GM18519 (cell line): ENCODE measurements around the gene TMEM240.
"Not testable (repeated sequence)": the region's sequence is repeated elsewhere in the genome, so short reads cannot be mapped to it uniquely, and the experiment has no call there.

ENCODE experiments used
- ATAC-seq: cut with Tn5 transposase; IDR thresholded peaks from one replicate; pipeline ENCODE4 v1.9.1; 2021; ENCODE audit warnings: mild to moderate bottlenecking, moderate library complexity; ENCODE audit not compliant: unreplicated experiment, low FRiP score

Gene TMEM240

GRCh38 chr1:1558591-1558990 is 18.2 kb upstream of the TMEM240 start:
- no peak for ATAC-seq

GRCh38 chr1:1557688-1558087 is 17.3 kb upstream of the TMEM240 start:
- ATAC-seq, result not testable (repeated sequence)

GRCh38 chr1:1556961-1557360 is 16.5 kb upstream of the TMEM240 start:
- ATAC-seq, result not testable (repeated sequence)

- ATAC-seq, result no peak
These were observed 16.1 kb upstream of the TMEM240 start for GRCh38 chr1:1556505-1556904.

- ATAC-seq, result no peak
These were observed 14.8 kb upstream of the TMEM240 start for GRCh38 chr1:1554926-1555915.

- ATAC-seq, result no peak
These were observed 14.1 kb upstream of the TMEM240 start for GRCh38 chr1:1554550-1554925.

GRCh38 chr1:1553821-1554494 is 13.5 kb upstream of the TMEM240 start:
- no peak for ATAC-seq

GRCh38 chr1:1552263-1552639 is 11.8 kb upstream of the TMEM240 start:
- ATAC-seq, result no peak

- no peak for ATAC-seq
These were observed 11.3 kb upstream of the TMEM240 start for GRCh38 chr1:1551524-1552262.

- no peak for ATAC-seq
These were observed 10.4 kb upstream of the TMEM240 start for GRCh38 chr1:1550591-1551432.

GRCh38 chr1:1550087-1550486 is 9.7 kb upstream of the TMEM240 start:
- ATAC-seq, result no peak

- no peak for ATAC-seq
These were observed 8.2 kb upstream of the TMEM240 start for GRCh38 chr1:1548591-1548990.

GRCh38 chr1:1547476-1547875 is 7.1 kb upstream of the TMEM240 start:
- ATAC-seq, result no peak

GRCh38 chr1:1547011-1547410 is 6.6 kb upstream of the TMEM240 start:
- ATAC-seq, result no peak

- no peak for ATAC-seq
These were observed 5.7 kb upstream of the TMEM240 start for GRCh38 chr1:1545946-1546737.

GRCh38 chr1:1544544-1544943 is 4.1 kb upstream of the TMEM240 start:
- no peak for ATAC-seq

- no peak for ATAC-seq
These were observed 3.3 kb upstream of the TMEM240 start for GRCh38 chr1:1543706-1544099.

GRCh38 chr1:1542766-1543705 is 2.6 kb upstream of the TMEM240 start:
- no peak for ATAC-seq
